ENCODE data around the gene PEX10.
"Not testable (repeated sequence)": the region's sequence is repeated elsewhere in the genome, so short reads cannot be mapped to it uniquely, and the experiment has no call there.

PEX10 gene

DNA sequence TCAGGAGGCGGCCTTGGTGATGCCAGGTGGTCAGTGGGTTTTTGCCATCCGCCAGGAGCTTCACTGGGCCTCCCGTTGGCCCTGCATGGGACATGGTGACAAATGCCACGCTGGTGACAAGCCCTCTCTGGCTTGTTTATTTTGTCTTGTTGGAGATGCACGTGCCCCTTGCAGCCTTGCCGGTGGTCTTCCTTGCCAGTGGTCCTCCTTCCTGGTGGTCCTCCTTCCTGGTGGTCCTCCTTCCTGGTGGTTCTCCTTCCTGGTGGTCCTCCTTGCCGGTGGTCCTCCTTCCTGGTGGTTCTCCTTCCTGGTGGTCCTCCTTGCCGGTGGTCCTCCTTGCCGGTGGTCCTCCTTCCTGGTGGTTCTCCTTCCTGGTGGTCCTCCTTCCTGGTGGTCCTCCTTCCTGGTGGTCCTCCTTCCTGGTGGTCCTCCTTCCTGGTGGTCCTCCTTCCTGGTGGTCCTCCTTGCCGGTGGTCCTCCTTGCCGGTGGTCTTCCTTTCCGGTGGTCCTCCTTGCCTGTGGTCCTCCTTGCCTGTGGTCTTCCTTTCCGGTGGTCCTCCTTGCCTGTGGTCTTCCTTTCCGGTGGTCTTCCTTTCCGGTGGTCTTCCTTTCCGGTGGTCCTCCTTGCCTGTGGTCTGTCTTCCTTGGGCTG is 46.9 kb upstream of the PEX10 start:
- WGBS, 2 donors (ENCODE audit: extremely low coverage in 2 of 2, insufficient read length in 2 of 2, insufficient replicate concordance in 1 of 2), result no CpG with 5 or more reads among the region's 16 CpGs

DNA sequence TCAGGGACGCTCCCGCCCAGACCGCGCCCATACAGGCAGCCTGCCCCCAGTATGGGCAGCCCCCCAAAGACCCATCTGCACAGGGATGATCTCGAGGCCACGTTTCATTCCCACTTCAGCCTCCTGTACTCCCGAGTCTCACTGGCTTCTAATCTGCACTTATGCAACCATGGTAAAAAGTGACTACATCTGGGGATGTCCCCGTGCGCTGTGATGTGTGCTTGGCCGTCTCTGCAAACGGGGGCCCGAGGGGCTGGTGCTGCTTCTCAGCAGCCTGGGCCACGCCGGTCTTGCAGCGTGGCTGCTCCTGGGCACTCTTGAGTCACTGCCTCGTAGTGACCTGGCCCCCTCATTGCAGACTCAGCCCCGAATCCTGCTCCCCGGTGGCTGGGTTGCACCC is 46.3 kb upstream of the PEX10 start:
- Histone ChIP-seq H3K36me3 (replicated peaks in 1 of 2; ENCODE audit: control insufficient read depth in 2 of 2, insufficient read depth in 2 of 2, low read length in 2 of 2) (no peaks in the 10 kb centered on the region), H3K14ac (ENCODE audit: low read length) (peak overlapping the region; percentile 89), H3K27ac (replicated peaks; ENCODE audit: low read length) (no peak overlapping the region), H3K4ac (ENCODE audit: low read length) (no peak overlapping the region), H3K18ac (ENCODE audit: low read length) (peak overlapping the region; percentile 83), H3K23ac (ENCODE audit: low read depth, low read length, poor library complexity) (no peak overlapping the region), H3K9ac (ENCODE audit: low read depth, low read length, poor library complexity) (no peak overlapping the region), H3K4me2 (ENCODE audit: insufficient read depth, low read length, poor library complexity, severe bottlenecking) (no peak overlapping the region), H2AK5ac (ENCODE audit: low read depth, low read length) (peak overlapping the region; percentile 94), H2BK15ac (ENCODE audit: low read length) (peak overlapping the region; percentile 58), H3K79me1 (ENCODE audit: low read depth, low read length) (peaks cover 10% of the 10 kb centered on the region), H2AFZ (ENCODE audit: low read length) (no peak overlapping the region), H3K27me3 (ENCODE audit: control insufficient read depth in 3 of 3, insufficient read depth in 3 of 3, low read depth in 1 of 3, low read length in 3 of 3) (peaks cover 0 to 68% (median 0%) of the 10 kb centered on the region in 3 experiments), H3K9me3 (replicated peaks in 1 of 2; ENCODE audit: control insufficient read depth in 2 of 2, insufficient read depth in 1 of 2, low read depth in 1 of 2, low read length in 2 of 2) (no peaks in the 10 kb centered on the region), H3K4me3 (ENCODE audit: low read length in 2 of 2) (no peak overlapping the region), H4K91ac (ENCODE audit: low read depth, low read length, poor library complexity) (no peak overlapping the region), H2BK5ac (ENCODE audit: low read length) (peak overlapping the region; percentile 53), H4K8ac (ENCODE audit: low read depth, low read length) (peak overlapping the region; percentile 82), H2BK120ac (ENCODE audit: low read depth, low read length) (no peak overlapping the region), H3K4me1 (ENCODE audit: control insufficient read depth in 2 of 2, insufficient read depth in 1 of 2, low read depth in 1 of 2, low read length in 2 of 2) (peaks cover 6 to 17% of the 10 kb centered on the region in 2 donors), H2BK12ac (ENCODE audit: low read length) (peak overlapping the region; percentile 58)
- no CpG with 5 or more reads among the region's 18 CpGs for WGBS, 2 donors (ENCODE audit: extremely low coverage in 2 of 2, insufficient read length in 2 of 2, insufficient replicate concordance in 1 of 2)
- no peak for DNase-seq (ENCODE audit: low spot score)

More for the DNA sequence above, 46.9 kb upstream of the PEX10 start:
- Histone ChIP-seq H3K18ac (ENCODE audit: low read length) (peak overlapping the region; percentile 89), H2BK120ac (ENCODE audit: low read depth, low read length) (peak overlapping the region; percentile 63), H2BK12ac (ENCODE audit: low read length) (peak overlapping the region; percentile 73), H2BK5ac (ENCODE audit: low read length) (peak overlapping the region; percentile 71), H3K27me3 (ENCODE audit: control insufficient read depth in 3 of 3, insufficient read depth in 3 of 3, low read depth in 1 of 3, low read length in 3 of 3) (peaks cover 0 to 70% (median 0%) of the 10 kb centered on the region in 3 experiments), H2AK5ac (ENCODE audit: low read depth, low read length) (peak overlapping the region; percentile 94), H3K4me1 (ENCODE audit: control insufficient read depth in 2 of 2, insufficient read depth in 1 of 2, low read depth in 1 of 2, low read length in 2 of 2) (peaks cover 9 to 17% of the 10 kb centered on the region in 2 donors)
- not testable (repeated sequence) for H3K23ac ChIP-seq (ENCODE audit: low read depth, low read length, poor library complexity); H3K9ac ChIP-seq (ENCODE audit: low read depth, low read length, poor library complexity); H3K36me3 ChIP-seq (replicated peaks in 1 of 2; ENCODE audit: control insufficient read depth in 2 of 2, insufficient read depth in 2 of 2, low read length in 2 of 2); H3K27ac ChIP-seq (replicated peaks; ENCODE audit: low read length); H3K9me3 ChIP-seq (replicated peaks in 1 of 2; ENCODE audit: control insufficient read depth in 2 of 2, insufficient read depth in 1 of 2, low read depth in 1 of 2, low read length in 2 of 2); H2BK15ac ChIP-seq (ENCODE audit: low read length); DNase-seq (ENCODE audit: low spot score); H2AFZ ChIP-seq (ENCODE audit: low read length); H4K91ac ChIP-seq (ENCODE audit: low read depth, low read length, poor library complexity); H3K4me3 ChIP-seq (ENCODE audit: low read length in 2 of 2); H3K4ac ChIP-seq (ENCODE audit: low read length); H4K8ac ChIP-seq (ENCODE audit: low read depth, low read length); H3K14ac ChIP-seq (ENCODE audit: low read length); H3K79me1 ChIP-seq (ENCODE audit: low read depth, low read length); H3K4me2 ChIP-seq (ENCODE audit: insufficient read depth, low read length, poor library complexity, severe bottlenecking)

- Histone ChIP-seq H4K91ac (ENCODE audit: low read depth, low read length, poor library complexity) (no peak overlapping the region), H3K23ac (ENCODE audit: low read depth, low read length, poor library complexity) (peak overlapping the region; percentile 89), H2BK5ac (ENCODE audit: low read length) (peak overlapping the region; percentile 87), H3K9me3 (replicated peaks in 1 of 2; ENCODE audit: control insufficient read depth in 2 of 2, insufficient read depth in 1 of 2, low read depth in 1 of 2, low read length in 2 of 2) (no peaks in the 10 kb centered on the region), H2BK120ac (ENCODE audit: low read depth, low read length) (peak overlapping the region; percentile 81), H3K18ac (ENCODE audit: low read length) (peak overlapping the region; percentile 92), H3K4me1 (ENCODE audit: control insufficient read depth in 2 of 2, insufficient read depth in 1 of 2, low read depth in 1 of 2, low read length in 2 of 2) (peaks cover 3 to 22% of the 10 kb centered on the region in 2 donors), H3K27me3 (ENCODE audit: control insufficient read depth in 3 of 3, insufficient read depth in 3 of 3, low read depth in 1 of 3, low read length in 3 of 3) (peaks cover 0 to 64% (median 0%) of the 10 kb centered on the region in 3 experiments), H2AK5ac (ENCODE audit: low read depth, low read length) (peak overlapping the region; percentile 93), H3K4me3 (ENCODE audit: low read length in 2 of 2) (no peak overlapping the region), H2BK12ac (ENCODE audit: low read length) (peak overlapping the region; percentile 90), H4K8ac (ENCODE audit: low read depth, low read length) (no peak overlapping the region), H3K79me1 (ENCODE audit: low read depth, low read length) (peaks cover 10% of the 10 kb centered on the region), H3K36me3 (replicated peaks in 1 of 2; ENCODE audit: control insufficient read depth in 2 of 2, insufficient read depth in 2 of 2, low read length in 2 of 2) (no peaks in the 10 kb centered on the region), H3K4ac (ENCODE audit: low read length) (peak overlapping the region; percentile 53), H3K9ac (ENCODE audit: low read depth, low read length, poor library complexity) (no peak overlapping the region), H2BK15ac (ENCODE audit: low read length) (peak overlapping the region; percentile 96), H3K4me2 (ENCODE audit: insufficient read depth, low read length, poor library complexity, severe bottlenecking) (no peak overlapping the region), H3K27ac (replicated peaks; ENCODE audit: low read length) (no peak overlapping the region), H2AFZ (ENCODE audit: low read length) (no peak overlapping the region), H3K14ac (ENCODE audit: low read length) (peak overlapping the region; percentile 47)
- DNase-seq (ENCODE audit: low spot score), result no peak
- no CpG with 5 or more reads among the region's 17 CpGs for WGBS, 2 donors (ENCODE audit: extremely low coverage in 2 of 2, insufficient read length in 2 of 2, insufficient replicate concordance in 1 of 2)
Measured at GRCh38 chr1:2457444-2457843, 45.1 kb upstream of the PEX10 start.

- Histone ChIP-seq H2AK5ac (ENCODE audit: low read depth, low read length) (peak overlapping the region; percentile 88), H3K9me3 (replicated peaks in 1 of 2; ENCODE audit: control insufficient read depth in 2 of 2, insufficient read depth in 1 of 2, low read depth in 1 of 2, low read length in 2 of 2) (no peaks in the 10 kb centered on the region), H3K9ac (ENCODE audit: low read depth, low read length, poor library complexity) (no peak overlapping the region), H2BK5ac (ENCODE audit: low read length) (no peak overlapping the region), H3K36me3 (replicated peaks in 1 of 2; ENCODE audit: control insufficient read depth in 2 of 2, insufficient read depth in 2 of 2, low read length in 2 of 2) (no peaks in the 10 kb centered on the region), H4K8ac (ENCODE audit: low read depth, low read length) (no peak overlapping the region), H2BK15ac (ENCODE audit: low read length) (peak overlapping the region; percentile 17), H3K27me3 (ENCODE audit: control insufficient read depth in 3 of 3, insufficient read depth in 3 of 3, low read depth in 1 of 3, low read length in 3 of 3) (peaks cover 0 to 68% (median 0%) of the 10 kb centered on the region in 3 experiments), H3K4me3 (ENCODE audit: low read length in 2 of 2) (no peak overlapping the region), H4K91ac (ENCODE audit: low read depth, low read length, poor library complexity) (no peak overlapping the region), H3K79me1 (ENCODE audit: low read depth, low read length) (peaks cover 8% of the 10 kb centered on the region), H2BK12ac (ENCODE audit: low read length) (no peak overlapping the region), H3K4me2 (ENCODE audit: insufficient read depth, low read length, poor library complexity, severe bottlenecking) (no peak overlapping the region), H3K14ac (ENCODE audit: low read length) (no peak overlapping the region), H3K4ac (ENCODE audit: low read length) (no peak overlapping the region), H2AFZ (ENCODE audit: low read length) (no peak overlapping the region), H3K27ac (replicated peaks; ENCODE audit: low read length) (no peak overlapping the region), H2BK120ac (ENCODE audit: low read depth, low read length) (no peak overlapping the region), H3K23ac (ENCODE audit: low read depth, low read length, poor library complexity) (no peak overlapping the region), H3K4me1 (ENCODE audit: control insufficient read depth in 2 of 2, insufficient read depth in 1 of 2, low read depth in 1 of 2, low read length in 2 of 2) (peaks cover 14 to 27% of the 10 kb centered on the region in 2 donors), H3K18ac (ENCODE audit: low read length) (no peak overlapping the region)
- WGBS, 2 donors (ENCODE audit: extremely low coverage in 2 of 2, insufficient read length in 2 of 2, insufficient replicate concordance in 1 of 2), result no CpG with 5 or more reads among the region's 21 CpGs
- DNase-seq (ENCODE audit: low spot score), result no peak
Measured at GRCh38 chr1:2455757-2456156, 43.4 kb upstream of the PEX10 start.
